Measurements from ENCODE around the gene IRAG1.
"Not testable (repeated sequence)": the region's sequence is repeated elsewhere in the genome, so short reads cannot be mapped to it uniquely, and the experiment has no call there.

DNA sequence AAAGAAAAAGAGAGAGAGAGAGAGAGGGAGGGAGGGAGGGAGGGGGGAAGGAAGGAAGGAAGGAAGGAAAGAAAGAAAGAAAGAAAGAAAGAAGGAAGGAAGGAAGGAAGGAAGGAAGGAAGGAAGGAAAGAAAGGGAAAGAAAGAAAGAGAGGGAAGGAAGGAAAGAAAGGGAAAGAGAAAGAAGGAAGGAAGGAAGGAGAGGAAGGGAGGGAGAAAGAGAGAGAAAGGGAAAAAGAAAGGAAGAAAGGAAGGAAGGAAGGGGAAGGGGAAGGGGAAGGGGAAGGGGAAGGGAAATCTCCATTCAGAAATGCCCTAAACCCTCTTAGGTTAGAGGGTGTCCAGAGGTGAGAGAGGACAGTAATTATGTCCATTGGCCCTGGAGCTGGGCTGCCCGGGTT is 13.3 kb downstream of the IRAG1 start:
- TF ChIP-seq, protein P1, sequence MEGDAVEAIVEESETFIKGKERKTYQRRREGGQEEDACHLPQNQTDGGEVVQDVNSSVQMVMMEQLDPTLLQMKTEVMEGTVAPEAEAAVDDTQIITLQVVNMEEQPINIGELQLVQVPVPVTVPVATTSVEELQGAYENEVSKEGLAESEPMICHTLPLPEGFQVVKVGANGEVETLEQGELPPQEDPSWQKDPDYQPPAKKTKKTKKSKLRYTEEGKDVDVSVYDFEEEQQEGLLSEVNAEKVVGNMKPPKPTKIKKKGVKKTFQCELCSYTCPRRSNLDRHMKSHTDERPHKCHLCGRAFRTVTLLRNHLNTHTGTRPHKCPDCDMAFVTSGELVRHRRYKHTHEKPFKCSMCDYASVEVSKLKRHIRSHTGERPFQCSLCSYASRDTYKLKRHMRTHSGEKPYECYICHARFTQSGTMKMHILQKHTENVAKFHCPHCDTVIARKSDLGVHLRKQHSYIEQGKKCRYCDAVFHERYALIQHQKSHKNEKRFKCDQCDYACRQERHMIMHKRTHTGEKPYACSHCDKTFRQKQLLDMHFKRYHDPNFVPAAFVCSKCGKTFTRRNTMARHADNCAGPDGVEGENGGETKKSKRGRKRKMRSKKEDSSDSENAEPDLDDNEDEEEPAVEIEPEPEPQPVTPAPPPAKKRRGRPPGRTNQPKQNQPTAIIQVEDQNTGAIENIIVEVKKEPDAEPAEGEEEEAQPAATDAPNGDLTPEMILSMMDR (CRISPR knock-in tag; IDR thresholded peaks at IDR 0.05), result not testable (repeated sequence)
- not testable (repeated sequence) for TF ChIP-seq ZNF484 (CRISPR knock-in tag; IDR thresholded peaks at IDR 0.05; ENCODE audit: borderline replicate concordance, low read depth); XRCC5 (optimal IDR thresholded peaks at IDR 0.05; ENCODE audit: low read length); SRF (IDR thresholded peaks at IDR 0.05; ENCODE audit: low read depth, low read length); RFX5 (IDR thresholded peaks at IDR 0.05; ENCODE audit: low read depth, low read length); DPF2 (CRISPR knock-in tag; IDR thresholded peaks at IDR 0.05; ENCODE audit: borderline replicate concordance, low read depth)
